Osteoblast (primary cell): ENCODE results near the gene CNTROB. TPM values are rescaled to one million over a fixed set of nuclear protein-coding genes. Genes with fewer than 3 reads are reported as not detected.

Experiments used
- DNase-seq: peaks from one replicate; pipeline ENCODE4 v3.0.0; 2011; ENCODE audit warnings: low spot score, mixed read lengths; ENCODE audit not compliant: insufficient read length; ENCODE audit errors: missing footprints
- H2AFZ ChIP-seq: 2 replicates; pipeline ENCODE4 v1.6.0; 2011; ENCODE audit warnings: mild to moderate bottlenecking, low read length
- H3K27ac ChIP-seq: 2 replicates; pipeline ENCODE4 v1.5.1; 2011; ENCODE audit warnings: mild to moderate bottlenecking, low read depth, low read length, moderate library complexity
- H3K27me3 ChIP-seq: 2 replicates; pipeline ENCODE4 v1.6.0; 2012; ENCODE audit warnings: mild to moderate bottlenecking, control low read depth, inconsistent platforms, low read length, moderate library complexity; ENCODE audit not compliant: insufficient read depth
- H3K36me3 ChIP-seq: 2 replicates; pipeline ENCODE4 v1.5.1; 2011; ENCODE audit warnings: mild to moderate bottlenecking, low read length, control low read depth, moderate library complexity; ENCODE audit not compliant: insufficient read depth
- H3K4me1 ChIP-seq: 2 replicates; pipeline ENCODE4 v1.5.1; 2011; ENCODE audit warnings: mild to moderate bottlenecking, low read length, control low read depth, moderate library complexity; ENCODE audit not compliant: insufficient read depth
- H3K4me2 ChIP-seq: 2 replicates; pipeline ENCODE4 v1.6.0; 2011; ENCODE audit warnings: mild to moderate bottlenecking, low read length; ENCODE audit not compliant: insufficient read depth
- H3K4me3 ChIP-seq: fragments of 200-600 bp; sonication (generic); 3 replicates; pipeline ENCODE4 v1.5.1; 2012; ENCODE audit warnings: mild to moderate bottlenecking, low read length, inconsistent platforms; ENCODE audit not compliant: insufficient read depth
- H3K79me2 ChIP-seq: 2 replicates; pipeline ENCODE4 v1.6.0; 2012; ENCODE audit warnings: mild to moderate bottlenecking, low read length, control low read depth, inconsistent platforms; ENCODE audit not compliant: insufficient read depth
- H3K9me3 ChIP-seq: 2 replicates; pipeline ENCODE4 v1.5.1; 2011; ENCODE audit warnings: low read depth, low read length, control low read depth
- H4K20me1 ChIP-seq: 2 replicates; pipeline ENCODE4 v1.6.0; 2012; ENCODE audit warnings: mild to moderate bottlenecking, low read length, control low read depth; ENCODE audit not compliant: insufficient read depth
- total RNA-seq: library from RNA; depleted of rRNA; stranded (reverse); fragments of >200 nt; gene quantifications from 2 replicates; pipeline ENCODE4 v1.2.3, GENCODE V29; 2012
- TF ChIP-seq, protein P1 (sequence below): IDR thresholded peaks from 2 replicates; pipeline ENCODE4 v1.5.1; 2011; ENCODE audit warnings: mild to moderate bottlenecking, low read depth, low read length, moderate library complexity; ENCODE audit errors: extremely low read depth

CNTROB gene
- total RNA-seq, 1 donor: 20.6 TPM

DNA sequence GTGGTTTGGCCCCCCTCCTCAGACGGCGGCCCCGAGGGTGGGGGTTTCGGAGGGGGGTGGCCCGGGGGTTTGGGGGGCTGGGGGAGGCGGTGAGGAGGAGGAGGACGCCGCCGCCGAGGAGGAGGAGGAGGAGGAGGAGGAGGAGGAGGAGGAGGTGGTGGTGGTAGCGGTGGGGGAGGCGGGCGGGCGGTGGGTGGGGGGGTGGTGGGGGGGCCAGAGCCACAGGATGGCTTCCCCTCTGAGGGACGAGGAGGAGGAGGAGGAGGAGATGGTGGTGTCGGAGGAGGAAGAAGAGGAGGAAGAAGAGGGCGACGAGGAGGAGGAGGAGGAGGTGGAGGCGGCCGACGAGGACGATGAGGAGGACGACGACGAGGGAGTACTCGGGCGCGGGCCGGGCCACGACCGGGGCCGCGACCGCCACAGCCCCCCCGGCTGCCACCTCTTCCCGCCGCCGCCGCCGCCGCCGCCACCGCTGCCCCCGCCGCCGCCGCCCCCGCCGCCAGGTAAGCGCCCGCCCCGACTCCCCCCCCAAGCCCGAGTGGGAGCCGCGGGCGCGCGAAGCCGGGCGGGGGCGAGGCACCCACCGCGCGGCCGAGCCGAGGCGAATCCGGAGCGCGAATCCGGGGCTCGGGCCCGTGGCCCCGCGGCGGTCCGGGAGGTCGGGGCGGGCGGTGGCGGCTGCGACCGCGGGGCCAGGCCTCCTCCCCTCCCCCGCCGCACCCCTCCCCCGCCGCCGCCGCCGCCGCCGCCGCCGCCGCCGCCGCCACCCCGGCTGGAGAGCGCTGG, 47.2 kb upstream of the CNTROB start:
- DNase-seq: peak; percentile 90
- peak overlapping the region; percentile 97 for H3K4me2 ChIP-seq
- no peaks in the 10 kb centered on the region for H3K9me3 ChIP-seq
- peak overlapping the region; percentile 95 for H3K4me3 ChIP-seq
- H4K20me1 ChIP-seq: peaks cover 18% of the 10 kb centered on the region
- TF ChIP-seq, protein P1, sequence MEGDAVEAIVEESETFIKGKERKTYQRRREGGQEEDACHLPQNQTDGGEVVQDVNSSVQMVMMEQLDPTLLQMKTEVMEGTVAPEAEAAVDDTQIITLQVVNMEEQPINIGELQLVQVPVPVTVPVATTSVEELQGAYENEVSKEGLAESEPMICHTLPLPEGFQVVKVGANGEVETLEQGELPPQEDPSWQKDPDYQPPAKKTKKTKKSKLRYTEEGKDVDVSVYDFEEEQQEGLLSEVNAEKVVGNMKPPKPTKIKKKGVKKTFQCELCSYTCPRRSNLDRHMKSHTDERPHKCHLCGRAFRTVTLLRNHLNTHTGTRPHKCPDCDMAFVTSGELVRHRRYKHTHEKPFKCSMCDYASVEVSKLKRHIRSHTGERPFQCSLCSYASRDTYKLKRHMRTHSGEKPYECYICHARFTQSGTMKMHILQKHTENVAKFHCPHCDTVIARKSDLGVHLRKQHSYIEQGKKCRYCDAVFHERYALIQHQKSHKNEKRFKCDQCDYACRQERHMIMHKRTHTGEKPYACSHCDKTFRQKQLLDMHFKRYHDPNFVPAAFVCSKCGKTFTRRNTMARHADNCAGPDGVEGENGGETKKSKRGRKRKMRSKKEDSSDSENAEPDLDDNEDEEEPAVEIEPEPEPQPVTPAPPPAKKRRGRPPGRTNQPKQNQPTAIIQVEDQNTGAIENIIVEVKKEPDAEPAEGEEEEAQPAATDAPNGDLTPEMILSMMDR: no peak
- no peak overlapping the region for H2AFZ ChIP-seq
- H3K27me3 ChIP-seq: no peaks in the 10 kb centered on the region
- peaks cover 27% of the 10 kb centered on the region for H3K79me2 ChIP-seq
- H3K4me1 ChIP-seq: peaks cover 42% of the 10 kb centered on the region
- H3K27ac ChIP-seq: no peak overlapping the region
- peaks cover 28% of the 10 kb centered on the region for H3K36me3 ChIP-seq

DNA sequence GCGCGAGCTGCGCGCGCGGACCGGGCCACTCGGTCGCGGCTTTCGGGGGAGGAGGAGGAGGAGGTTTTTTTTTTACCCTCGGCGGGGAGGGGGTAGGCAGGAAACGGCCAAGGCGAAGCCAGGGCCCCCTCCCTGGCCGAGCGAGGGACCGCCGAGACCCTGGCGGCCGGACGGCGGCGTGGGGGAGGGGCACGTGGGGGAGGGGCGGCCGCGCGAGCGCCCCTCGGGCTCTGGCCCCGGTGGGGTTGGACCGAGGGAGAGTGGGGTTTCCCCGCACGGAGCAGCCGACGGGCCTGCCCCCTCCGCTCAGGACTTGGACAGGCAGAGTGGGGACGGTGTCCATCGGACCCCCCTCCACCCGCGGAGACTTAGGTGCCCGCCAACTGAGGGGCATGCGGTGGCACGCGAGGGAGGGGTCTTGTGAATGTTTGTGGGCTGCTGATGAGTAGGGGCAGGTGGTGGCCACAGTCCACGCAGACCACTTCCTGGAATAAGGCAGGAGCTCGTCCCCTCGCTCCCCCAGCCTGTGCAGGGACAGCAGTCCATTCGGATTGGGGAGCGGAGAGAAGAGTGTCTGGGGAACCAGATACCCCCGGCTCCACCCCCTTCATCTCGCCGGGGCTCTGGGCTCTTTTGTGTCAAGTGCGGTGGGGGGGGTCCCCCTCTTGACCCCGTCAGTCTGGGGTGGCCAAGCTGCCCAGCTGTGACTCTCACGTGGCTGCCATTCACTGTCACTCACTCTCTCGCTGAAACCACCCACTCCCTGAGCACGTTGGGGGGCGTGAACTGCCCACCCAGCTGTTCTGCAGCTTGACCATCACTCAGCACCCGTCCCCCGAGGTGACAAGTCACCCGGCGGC, 46.4 kb upstream of the CNTROB start:
- H3K79me2 ChIP-seq: peaks cover 32% of the 10 kb centered on the region
- peak overlapping the region; percentile 75 for H3K27ac ChIP-seq
- H3K9me3 ChIP-seq: no peaks in the 10 kb centered on the region
- H3K4me2 ChIP-seq: peak overlapping the region; percentile 97
- peaks cover 44% of the 10 kb centered on the region for H3K4me1 ChIP-seq
- DNase-seq: peak; percentile 97
- H3K36me3 ChIP-seq: peaks cover 28% of the 10 kb centered on the region
- H2AFZ ChIP-seq: peak overlapping the region; percentile 72
- peaks cover 20% of the 10 kb centered on the region for H4K20me1 ChIP-seq
- H3K27me3 ChIP-seq: no peaks in the 10 kb centered on the region
- TF ChIP-seq, protein P1: no peak
- peak overlapping the region; percentile 95 for H3K4me3 ChIP-seq

DNA sequence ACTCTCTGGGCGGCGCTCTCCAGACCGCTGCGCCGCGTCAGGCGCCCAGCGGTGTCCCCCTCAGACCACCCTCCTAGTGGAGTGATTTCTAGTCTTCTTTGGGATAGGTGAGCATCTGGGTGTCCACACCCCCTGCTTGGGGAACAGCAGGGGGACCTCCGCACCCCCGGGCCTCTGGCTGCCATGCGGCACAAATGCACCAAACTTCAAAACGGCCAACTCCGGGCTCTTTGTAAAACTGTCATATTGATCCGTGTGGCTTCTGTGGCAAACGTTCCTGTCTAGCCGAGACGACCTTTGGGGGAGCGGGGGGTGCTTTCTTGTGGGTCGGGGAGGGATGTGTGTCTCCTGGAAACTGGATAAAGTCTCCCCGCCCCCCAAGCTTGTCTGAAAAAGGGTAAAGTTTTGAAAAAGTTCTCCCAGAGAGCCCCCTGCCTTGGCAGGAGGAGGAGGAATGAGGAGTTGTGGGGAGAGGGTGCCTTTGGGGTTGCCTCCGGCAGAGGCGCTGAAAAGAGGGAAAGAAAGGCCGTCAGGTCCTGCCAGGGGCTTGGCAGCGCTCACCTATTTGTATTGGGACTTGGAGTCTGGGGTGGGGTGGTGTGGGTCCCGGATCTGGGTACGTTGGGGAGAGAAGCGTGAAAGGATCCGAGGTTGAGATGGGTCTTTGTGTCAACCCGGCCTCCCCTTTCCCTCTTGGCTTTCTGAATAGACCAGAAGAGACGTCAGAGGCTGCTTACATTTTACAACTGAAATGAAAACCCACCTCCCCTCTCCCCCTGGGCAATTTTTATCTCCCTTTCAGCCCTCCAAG, 45.6 kb upstream of the CNTROB start:
- Histone ChIP-seq H3K4me2 (peak overlapping the region; percentile 97), H3K4me3 (peak overlapping the region; percentile 95), H3K27ac (peak overlapping the region; percentile 75), H3K4me1 (peaks cover 44% of the 10 kb centered on the region), H3K27me3 (no peaks in the 10 kb centered on the region), H3K36me3 (peaks cover 28% of the 10 kb centered on the region), H4K20me1 (peaks cover 20% of the 10 kb centered on the region), H3K79me2 (peaks cover 36% of the 10 kb centered on the region), H2AFZ (peak overlapping the region; percentile 76), H3K9me3 (no peaks in the 10 kb centered on the region)
- TF ChIP-seq, protein P1: no peak
- DNase-seq: peak; percentile 92
